Endometrial microvascular endothelial cells (primary cell): ENCODE data around the gene RGMA. TPM values are rescaled to one million over a fixed set of nuclear protein-coding genes. Genes with fewer than 3 reads are reported as not detected.

ENCODE experiments used
- in situ Hi-C: cut with HindIII; loops from 2 replicates; pipeline ENCODE4 v1.10.0; 2017; ENCODE audit warnings: low sequenced_read_pairs, low pct_unique_long_range_greater_than_20kb; ENCODE audit errors: inconsistent ontology term
- total RNA-seq: library from RNA; depleted of rRNA; stranded (reverse); fragments of >200 nt; gene quantifications from one replicate; pipeline ENCODE4 v1.2.3, GENCODE V29; 2015; ENCODE audit errors: inconsistent ontology term

RGMA gene
- total RNA-seq, 1 donor from 2014 or later, result not detected

DNA sequence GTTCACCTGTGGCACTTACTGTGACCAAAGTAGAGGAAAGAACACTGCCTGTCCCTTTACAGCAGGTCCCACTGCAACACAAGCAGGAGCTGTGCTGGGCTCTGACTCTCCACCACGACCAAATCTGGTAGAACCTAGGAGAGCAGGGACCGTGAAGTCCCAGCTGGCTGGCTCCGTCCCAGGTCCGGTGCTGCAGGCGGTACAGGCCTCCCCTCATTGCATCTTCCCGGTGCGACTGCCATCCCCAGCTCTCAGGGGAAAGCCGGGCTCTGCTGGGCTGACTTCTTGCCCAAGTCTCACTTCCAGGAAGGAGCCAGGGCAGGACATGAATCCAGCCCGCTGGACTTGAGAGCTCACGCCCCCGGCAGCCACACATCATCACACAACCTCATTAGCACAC lies 33.8 kb downstream of the RGMA start:
- in situ Hi-C loops, result no loop called here

DNA sequence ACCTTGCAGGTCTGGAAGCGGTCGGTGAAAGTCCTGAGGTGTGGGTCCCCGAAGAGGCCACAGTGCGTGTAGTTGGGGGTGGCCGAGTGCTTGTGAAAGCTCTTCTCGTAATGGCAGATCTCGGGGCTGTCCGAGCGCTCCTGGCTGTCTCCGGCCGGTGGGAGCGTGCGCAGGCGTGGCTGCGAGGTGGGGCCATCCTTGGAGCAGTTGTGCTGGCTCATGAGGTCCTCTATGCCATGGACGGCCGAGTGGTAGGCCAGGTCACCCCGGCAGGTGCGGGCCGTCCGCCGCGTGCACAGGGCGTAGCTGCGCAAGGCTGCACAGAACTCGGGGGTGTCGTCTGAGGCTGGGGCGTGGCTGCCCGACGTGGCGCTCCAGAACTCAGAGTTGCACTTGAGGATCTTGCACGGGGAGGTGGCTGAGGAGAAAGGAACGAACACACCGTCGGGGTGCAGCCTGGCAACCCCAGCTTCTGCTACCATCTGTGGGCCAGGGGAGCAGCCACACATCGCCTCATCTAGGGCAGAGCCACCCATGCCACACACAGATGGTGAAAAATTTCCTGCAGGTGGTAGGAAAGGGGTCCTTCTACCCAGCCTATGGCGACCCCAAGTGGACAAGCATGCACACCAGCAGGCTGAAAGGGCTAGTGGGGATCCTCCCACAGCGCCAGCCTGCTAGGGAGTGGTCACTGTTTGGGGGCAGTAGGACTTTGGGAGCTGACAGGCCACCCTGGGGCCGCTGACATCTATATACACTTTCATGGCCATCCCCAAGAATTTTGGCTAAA lies 36.7 kb downstream of the RGMA start:
- in situ Hi-C loops, result no loop called here

DNA sequence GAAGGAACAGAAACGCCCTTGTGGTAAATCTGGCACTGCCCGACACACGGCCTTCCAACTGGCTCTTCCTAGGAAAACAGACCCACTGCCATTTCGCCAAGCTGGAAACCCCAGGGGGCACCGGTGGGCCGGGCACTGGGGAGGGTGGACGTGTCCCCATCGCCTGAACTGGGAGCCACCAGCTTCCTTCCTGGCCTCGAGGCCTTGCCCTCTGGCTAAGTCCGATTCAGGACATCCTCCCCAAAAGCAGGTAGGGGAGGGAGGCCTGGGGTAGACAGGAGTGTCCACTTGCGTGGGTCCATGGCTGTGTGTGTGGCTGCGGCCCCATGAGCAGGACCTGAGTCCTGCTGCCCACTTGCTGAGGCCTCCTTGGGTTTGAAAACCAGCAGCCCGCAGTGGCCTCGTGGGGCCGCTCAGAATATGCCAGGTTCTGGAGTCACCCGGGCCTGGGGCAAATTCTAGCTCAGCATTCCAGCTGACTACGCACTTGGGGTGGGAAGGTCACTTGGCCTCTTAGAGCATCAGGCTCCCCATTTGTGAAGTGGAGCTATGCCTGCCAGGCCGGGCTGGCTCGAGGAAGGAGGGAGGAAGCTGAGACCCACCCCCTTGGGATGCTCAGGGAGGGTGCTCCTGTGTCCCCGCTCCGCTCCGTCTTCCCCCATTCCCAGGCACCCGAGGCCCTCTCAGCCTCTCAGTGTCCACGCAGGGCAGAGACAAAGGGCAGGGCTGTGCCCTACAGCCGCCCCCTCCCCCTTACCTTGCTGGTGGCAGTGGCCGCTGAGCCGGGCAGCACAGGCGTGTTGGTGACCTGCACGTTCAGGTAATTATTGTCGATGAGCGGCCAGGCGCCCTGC lies 37.5 kb downstream of the RGMA start:
- in situ Hi-C loops, result no loop called here

DNA sequence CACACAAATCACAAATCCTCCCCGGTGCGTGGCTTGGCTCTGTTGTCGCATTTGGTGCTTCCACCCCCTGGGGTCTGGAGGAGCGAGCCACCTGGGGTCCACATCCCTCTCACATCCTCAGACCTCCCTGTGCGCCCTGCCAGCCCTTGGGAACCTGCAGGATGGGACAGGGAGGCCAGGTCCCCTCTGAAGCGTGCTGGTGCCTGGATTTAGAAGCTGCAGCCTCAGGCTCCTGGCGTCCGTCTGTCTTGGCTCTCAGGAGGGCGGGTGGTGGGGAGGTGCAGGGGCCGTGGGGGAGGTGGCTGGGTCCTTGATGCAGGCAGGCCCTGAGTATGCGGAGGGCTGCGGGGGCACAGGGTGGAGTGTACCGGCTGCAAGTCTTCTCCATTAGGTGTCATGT lies 38.4 kb downstream of the RGMA start:
- in situ Hi-C loops, result no loop called here

DNA sequence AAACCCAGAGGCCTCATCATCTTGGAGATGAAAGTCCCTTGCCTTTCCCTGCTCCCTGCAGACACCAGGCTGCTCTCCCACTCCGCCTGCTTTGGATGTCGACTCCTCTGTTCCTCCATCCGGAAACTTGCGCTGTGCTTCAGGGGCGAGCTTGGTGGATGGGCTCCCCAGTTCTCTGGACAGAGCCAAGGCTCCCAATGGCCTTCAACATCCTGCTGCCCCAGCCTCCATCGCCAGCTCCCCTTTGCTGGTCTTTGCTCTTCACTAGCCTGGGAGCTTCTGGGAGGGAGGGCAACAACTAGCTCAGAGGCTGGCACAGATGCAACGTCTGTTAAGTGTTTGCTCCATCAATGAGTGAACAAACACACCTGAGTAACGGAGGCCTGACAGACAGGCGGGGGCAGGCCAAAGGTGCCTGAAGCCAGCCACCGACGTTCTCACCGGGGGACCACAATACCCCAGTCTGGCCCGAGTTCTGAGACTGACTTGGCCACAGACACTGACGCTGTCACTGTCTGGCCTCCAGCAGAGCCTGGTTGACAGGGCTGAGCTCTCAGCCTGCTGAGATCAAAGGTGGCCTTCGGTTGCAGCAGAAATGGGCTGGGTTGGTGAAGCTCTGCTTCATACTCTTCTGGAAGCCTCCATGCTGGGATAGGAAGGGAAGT lies 39.0 kb downstream of the RGMA start:
- in situ Hi-C loops, result no loop called here

DNA sequence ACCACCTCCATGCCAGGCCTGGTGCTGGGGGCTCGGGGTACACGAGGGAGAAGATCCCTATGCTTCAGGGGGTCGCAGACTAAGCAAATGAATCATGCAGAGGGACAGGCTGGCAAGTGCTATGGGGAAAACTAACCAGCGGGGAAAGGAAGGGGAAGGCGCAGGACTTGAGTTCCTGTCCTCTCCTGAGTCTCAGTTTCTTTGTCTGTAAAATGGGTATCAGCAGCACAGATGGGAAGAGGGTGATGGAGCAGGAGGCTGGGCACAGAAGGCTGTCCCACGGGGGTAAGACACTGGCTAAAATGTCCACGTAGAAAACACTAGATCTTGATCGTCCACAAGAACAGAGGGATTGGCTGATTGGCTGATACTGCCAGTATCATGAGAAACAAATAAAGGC lies 39.8 kb downstream of the RGMA start:
- in situ Hi-C loops, result no loop called here

DNA sequence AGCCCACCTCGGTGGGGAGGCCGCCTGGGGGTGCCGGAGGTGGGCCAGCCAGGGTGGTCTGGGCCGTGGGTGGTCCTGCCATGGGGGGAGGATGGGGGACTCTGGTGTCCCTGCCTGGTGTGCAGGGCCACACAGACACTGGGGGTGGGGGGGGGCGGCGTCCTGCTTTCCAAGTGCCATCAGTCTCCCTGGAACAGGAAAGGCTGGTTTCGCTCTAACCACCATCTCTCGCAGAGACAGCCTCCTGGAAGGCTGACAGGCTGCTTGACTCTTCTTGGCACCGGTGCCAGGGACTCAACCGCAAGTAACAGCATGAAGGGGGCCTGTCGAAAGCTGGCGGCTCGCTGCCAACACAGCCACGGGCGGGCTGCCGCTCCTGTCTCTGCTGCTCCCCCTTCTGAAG lies 40.3 kb downstream of the RGMA start:
- in situ Hi-C loops, result no loop called here

DNA sequence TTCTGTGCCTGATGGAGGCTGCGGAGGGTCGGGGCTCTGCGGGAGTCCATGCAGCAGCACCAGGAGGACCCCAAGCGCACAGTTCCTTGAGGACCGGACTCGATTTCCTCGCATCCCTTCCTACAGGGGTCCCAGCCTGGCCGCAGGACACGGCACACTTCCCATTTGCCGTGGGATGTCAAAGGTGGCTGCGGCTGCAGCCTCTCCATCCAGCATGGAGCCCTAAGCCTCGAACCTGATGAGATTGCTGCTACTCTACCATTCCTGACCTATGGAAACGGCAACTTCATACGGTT lies 40.6 kb downstream of the RGMA start:
- in situ Hi-C loops, result no loop called here

DNA sequence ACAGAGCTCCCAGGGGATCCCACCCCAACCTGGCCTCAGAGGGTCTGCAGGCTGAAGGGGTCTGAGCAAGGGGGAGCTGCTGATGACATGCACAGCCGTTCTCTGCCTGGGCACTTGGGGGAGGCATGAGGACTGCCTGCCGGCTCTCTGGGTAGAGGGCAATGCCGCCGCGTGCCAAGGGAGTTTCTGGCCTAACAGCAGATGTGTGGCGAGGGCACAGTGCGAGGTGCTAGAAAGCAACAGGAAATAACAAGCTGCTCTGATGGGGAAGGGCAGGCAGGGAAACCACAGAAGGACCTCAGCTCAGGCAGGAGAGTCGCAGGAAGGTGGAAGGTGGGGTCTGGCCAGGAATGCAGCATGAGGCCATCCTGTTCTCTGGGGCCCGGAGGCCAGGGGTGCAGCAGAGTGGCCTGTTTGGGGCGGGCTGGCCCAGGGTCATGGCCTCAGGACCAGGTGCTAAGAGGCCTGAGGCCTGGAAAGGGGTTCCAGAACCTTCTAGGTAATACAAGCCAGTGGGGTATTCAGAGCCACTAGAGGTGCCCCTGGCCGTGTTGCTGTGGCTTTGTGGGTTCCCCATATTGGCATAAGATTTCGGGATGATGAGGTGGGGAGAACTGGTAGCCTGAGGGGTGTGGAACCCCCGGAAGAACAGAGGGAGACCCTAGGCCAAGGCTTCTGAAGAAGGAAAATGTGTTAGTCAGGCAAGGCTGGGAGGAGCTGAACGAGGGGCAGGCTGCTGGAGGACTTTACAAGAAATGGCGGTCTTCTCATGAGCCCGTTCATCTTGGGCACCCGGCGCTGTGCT lies 41.2 kb downstream of the RGMA start:
- in situ Hi-C loops, result no loop called here

DNA sequence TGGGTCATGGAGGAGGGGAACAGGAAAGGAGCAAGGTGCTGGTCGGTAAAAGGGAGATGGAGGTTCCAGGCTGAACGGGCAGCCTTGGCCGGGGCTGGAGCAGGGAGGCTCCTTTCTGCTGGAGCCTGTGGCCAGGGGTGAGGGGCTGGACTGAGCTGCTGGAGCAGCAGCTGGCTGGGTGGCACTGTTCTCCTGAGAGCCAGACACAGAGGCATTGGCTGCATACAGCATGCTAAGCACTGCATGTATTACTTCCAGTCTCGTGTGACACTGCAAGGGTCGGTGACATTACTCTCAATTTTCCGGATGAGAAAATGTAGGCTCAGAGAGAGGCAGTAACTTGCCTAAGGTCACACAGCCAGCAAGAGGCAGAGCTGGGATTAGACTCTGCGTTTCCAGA lies 42.3 kb downstream of the RGMA start:
- in situ Hi-C loops, result no loop called here

DNA sequence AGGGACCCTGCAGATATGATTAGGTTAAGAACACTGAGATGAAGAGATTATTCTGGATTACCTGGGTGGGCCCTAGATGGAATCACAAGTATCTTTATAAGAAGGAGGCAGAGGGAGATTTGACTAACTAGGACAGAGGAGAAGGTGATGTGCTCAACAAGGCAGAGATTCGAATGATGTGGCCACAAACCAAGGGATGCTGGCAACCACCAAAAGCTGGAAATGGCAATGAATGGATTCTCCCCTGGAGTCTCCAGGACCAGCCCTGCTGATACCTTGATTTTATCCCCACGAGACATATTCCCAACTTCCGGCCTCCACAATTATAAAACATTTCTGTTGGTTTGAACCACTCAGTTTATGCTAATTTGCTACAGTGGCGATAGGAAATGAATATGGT lies 42.9 kb downstream of the RGMA start:
- in situ Hi-C loops, result no loop called here

DNA sequence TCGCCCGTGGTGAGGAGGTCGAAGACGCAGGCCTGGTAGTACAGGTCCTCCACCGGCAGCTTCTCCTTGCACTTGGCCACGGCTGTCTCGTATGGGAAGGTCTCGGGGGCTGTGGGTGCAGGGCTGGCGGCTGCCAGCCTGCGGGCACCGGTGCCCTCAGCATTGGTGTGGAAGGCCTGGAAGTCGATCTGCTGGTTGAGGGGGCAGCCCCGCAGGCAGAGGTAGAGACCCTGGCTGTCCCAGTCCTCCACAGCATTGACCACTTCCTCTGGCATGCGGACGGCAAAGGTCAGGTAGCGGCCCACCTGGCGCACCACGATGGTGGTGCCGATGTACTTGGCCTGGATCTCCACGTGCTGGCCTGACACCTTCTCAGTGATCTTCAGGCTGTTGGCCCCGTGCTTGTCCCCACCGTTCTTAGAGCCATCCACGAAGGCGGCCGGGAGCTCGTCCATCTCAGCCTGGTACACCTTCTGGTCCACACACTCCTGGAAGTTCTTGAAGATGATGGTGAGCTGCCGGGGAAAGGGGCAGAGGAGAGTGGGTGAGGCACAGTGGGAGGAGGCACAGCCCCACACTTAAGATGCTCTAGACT lies 43.7 kb downstream of the RGMA start:
- in situ Hi-C loops, result no loop called here

DNA sequence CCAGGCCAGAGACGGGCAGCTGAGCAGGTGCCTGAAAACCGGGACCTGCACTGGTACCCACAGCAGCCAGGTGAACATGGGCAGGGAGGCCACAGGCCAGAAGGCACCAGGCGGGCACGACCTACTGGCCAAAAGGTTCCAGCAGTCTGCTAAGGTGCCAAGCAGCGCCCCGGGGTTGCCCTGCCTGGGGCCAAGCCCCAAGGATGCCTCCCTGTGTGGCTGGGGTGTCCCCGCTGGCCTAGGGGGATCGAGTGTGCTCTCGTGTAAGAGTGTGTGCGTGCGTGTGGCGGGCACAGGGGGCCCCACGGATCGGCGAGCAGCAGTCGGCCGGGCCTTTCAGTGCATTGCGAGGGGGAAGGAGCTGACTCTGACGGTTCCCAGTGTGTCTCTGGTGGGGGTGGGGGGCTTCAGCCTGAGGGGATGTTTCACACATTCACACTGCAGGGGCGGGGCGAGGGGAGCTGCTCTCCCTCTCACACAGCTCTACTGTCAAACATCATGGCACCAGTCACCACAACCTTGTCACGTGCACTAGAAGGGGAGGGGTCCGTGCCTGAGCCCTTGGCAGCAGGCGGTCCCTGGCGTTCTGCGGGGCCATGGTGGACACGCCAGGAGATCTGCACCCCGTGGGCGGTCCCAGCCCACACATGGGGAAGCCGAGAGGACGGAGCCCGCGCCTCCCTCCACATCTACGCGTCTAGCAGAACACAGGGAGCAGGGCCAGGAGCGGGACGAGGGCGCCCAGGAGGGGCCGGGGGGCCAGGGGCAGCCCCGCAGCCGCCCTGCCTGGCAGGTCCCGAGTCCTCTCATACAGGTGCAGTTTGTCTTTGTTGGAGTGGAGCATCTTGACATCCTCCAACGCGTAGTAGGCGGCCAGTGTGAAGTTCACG lies 44.5 kb downstream of the RGMA start:
- in situ Hi-C loops, result no loop called here

DNA sequence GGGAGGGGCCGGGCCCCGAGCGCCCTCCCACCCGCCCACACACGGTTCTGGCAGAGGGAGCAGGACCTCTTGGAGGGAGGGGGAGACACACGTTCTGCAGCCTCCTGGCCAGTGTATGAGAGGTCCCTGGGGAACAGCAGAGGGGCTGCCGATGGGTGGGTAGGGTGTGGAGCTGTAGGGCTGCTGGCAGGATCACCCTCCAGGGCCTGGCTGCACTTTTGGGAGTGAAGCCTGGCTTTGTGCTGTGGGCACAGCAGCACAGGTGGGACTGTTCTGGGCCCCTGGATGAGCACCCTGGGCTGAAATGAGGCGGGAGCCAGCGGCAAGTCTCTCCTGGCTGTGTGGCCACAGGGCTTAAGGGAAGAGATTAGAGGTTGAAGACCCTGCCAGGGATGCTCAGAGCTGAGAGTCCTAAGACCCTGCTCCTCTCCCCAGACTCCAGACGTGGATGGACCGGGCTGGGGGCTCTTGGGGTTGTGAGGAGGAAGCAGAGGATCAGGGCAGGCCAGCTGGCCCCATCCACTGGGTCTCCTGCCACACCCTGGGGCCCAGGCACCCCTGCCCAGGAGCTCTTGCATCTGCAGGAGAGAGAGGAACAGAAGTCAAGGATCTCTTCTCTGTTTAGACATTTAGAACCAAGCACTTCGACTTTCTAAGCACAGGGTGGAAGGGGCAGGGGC lies 45.2 kb downstream of the RGMA start:
- in situ Hi-C loops, result no loop called here

DNA sequence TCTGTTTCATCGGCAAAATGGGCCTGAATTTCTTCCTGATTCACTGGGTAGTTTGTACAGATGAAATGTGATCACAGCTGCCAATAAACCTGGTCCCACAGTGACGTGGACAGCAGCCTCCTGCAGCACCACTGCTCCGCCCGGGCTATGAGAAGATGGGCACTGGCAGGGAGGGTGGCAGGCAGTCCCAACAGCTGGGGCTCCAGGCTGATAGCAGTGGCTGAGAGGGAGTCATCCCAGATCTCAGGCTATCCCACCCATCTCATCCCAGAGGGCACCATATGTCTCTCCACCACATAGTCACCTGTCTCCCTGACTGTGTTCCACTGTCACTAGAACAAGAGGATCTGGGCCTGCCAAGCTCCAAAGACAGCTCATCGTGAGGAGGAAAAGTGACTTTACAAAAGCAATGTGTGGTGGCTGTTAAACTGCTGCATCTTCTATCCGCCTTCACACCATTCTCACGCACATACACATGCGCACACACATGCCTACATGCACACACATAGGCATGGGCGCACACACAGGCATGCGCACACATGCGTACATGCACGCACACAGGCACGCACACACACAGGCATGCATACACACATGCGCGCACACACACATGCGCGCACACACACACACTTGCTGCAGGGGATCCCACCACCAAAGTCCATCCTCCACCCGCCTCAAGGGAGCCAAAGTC lies 46.2 kb downstream of the RGMA start:
- in situ Hi-C loops, result no loop called here

DNA sequence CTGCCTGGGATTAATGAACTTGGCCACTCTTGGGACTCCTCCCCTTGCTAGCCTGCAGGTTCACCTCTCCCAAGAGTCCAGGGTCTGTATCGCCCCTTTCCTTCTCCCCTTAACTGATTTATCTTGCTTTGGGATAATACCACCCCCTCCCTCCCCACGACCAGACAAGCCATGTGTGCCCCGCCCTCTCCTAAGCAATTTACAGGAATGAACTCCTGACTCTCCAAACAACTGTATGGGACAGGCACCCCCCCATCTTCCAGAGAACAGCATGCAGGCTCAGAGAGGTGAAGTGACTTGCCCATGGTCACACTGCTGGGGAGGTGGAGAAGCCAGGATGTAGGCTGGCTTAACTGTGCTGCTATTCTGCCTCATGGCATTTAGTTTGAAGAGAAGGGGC lies 46.8 kb downstream of the RGMA start:
- in situ Hi-C loops, result no loop called here

DNA sequence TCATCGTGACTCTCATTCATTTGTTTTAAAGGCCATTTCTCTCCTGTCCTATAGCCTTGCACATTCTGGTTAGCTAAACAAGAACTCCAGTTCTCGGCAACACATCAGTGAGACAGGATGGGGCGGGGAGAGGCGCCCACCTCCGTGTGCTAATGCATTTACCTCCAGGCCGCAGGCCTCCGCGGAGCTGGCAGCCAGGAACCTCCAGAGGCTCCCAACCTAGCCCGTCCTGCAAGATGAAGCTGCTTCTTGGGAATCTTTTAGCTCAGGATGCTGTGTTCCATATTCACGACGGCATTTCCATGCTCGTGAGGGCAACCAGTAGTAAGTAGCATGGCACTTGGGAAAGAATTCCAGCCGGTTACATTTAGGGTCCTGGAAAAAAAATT lies 47.9 kb downstream of the RGMA start:
- in situ Hi-C loops, result no loop called here
